ENCODE results near the gene CASKIN2.
A peak's percentile ranks its signal among the peaks of the same experiment; 100 is the strongest.

Gene CASKIN2

DNA sequence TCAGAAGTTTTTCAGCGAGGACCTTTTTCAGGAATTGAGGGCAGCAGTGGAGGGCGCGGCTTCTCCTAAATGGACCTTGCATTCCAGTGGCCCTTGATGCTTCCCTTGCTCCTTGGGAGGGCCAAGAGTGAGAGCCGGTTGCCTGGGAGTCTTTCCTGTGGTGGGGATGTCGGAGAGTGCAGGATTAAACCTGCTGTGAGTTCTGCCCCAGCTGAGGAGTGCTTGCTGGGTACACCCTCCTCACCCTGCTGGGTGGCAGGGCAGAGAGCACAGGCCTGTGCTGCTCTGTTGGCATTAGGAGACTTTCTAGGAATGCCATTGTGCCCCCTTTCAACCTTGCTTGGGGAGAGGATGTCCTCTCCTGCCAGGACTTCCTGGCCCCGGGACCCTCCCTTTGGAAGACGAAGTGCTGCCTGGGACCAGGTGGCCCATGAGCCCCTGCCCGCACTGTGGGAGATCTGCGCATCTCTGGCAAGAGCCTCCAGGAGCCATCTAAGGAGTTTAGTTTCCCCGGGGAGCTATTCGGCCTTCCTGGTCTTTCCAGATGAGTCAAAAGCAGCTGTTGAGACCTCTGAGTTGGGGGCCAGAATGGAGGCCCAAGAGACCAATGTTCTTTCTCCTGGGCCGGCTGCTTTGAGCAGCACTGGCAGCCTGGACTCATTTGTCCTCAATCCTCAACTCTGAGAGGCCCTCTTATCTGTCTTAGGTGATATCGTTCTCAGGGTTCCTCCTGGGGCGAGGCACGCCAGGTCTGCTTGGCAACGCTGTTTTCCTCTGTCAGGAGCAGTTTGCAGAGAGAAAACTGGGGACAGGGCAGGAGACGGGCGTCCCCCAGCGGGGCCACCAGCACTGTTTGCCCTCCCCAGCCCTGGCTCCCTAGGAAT is 15.7 kb upstream of the CASKIN2 start:
- ChIA-PET POLR2A (no interaction called here), CTCF (interaction anchor here (2.0 kb wide), 1 partner anchor 14 kb away, joined by 7 read pairs; the partner anchor contains the start of gene TSEN54)
- TF ChIP-seq CTCF (IDR thresholded peaks at IDR 0.05; ENCODE audit: insufficient read depth, low read length, missing control alignments) = no peak
- no peak for DNase-seq (ENCODE audit: low read depth, low spot score)
- H3K4me3 ChIP-seq (ENCODE audit: low read depth, low read length) = no peak overlapping the region

- H3K4me3 ChIP-seq (ENCODE audit: low read depth, low read length) = no peak overlapping the region
- no peak for DNase-seq (ENCODE audit: low read depth, low spot score)
- ChIA-PET CTCF (interaction anchor here (0.8 to 1.9 kb wide), 2 partner anchors 10 to 223 kb away, joined by 4 to 9 read pairs; partner anchors contain the start of gene TSEN54), POLR2A (no interaction called here)
- no peak for TF ChIP-seq CTCF (IDR thresholded peaks at IDR 0.05; ENCODE audit: insufficient read depth, low read length, missing control alignments)
Observed at GRCh38 chr17:75526555-75527270, 11.4 kb upstream of the CASKIN2 start.

DNA sequence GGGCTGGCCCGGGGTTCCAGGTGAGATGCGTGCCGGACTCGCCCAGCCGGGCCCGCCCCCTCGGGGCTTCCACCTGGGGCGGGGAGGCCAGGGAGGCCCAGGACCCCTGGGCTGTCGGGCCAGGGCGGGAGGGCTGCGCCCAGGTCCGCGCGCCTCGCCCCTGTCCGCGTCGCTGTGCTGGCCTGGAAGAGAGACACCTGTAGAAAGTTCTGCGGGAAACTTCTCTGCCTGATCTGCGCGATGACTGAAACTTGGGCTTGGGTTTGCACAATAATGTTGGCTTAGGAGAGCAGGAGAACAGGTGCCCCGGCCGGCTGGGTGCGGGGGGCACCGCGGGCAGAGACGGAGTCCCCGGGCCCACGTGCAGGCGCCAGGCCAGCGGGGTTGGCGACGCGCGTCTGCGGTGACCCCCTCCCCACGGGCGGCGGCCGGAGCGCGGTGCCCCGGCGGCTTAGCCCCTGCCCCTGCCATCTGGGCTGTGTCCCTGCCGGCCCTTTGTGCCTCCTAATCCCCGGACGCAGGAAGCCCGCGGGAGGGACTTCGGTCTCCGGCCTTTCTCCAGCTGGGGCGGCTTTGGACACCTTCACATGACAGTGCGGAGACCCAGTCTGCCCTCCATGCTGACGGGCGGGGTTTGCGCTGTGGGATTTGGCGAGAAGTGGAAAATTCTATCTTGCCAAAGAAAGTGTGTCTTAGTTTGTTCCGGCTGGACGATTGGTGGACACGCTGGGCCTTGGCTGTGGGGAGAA is 10.6 kb upstream of the CASKIN2 start:
- CTCF ChIA-PET = interaction anchor here (1.0 to 1.9 kb wide), 5 partner anchors 9 to 223 kb away, joined by 3 to 9 read pairs (median 4); partner anchors contain the start of gene TSEN54
- POLR2A ChIA-PET = interaction anchor here (0.6 to 0.9 kb wide), 2 partner anchors 10 to 99 kb away, joined by 3 to 4 read pairs; partner anchors contain the start of gene TSEN54
- DNase-seq (ENCODE audit: low read depth, low spot score) = no peak
- H3K4me3 ChIP-seq (ENCODE audit: low read depth, low read length) = peak overlapping the region; percentile 51
- no peak for TF ChIP-seq CTCF (IDR thresholded peaks at IDR 0.05; ENCODE audit: insufficient read depth, low read length, missing control alignments)

GRCh38 chr17:75524970-75525805 is 9.9 kb upstream of the CASKIN2 start, which contains the start of gene LLGL2:
LLGL2 (plus strand) TSS chr17:75525697; CDS start chr17:75543427, 17,730 bp downstream.
- DNase-seq (ENCODE audit: low read depth, low spot score) = no peak
- CTCF ChIA-PET = interaction anchor here (1.0 to 1.3 kb wide), 6 partner anchors 9 to 224 kb away, joined by 3 to 5 read pairs (median 4); partner anchors contain the start of genes SMIM5 and TSEN54

More at GRCh38 chr17:75524970-75525805, 9.9 kb upstream of the CASKIN2 start, which contains the start of gene LLGL2:
- TF ChIP-seq CTCF (IDR thresholded peaks at IDR 0.05; ENCODE audit: insufficient read depth, low read length, missing control alignments) = peak; percentile 15
- H3K4me3 ChIP-seq (ENCODE audit: low read depth, low read length) = peak within 1 kb of the TSS; percentile 51
- POLR2A ChIA-PET = interaction anchor here (0.6 to 0.9 kb wide), 3 partner anchors 9 to 207 kb away, joined by 3 to 6 read pairs (median 4); partner anchors contain the start of gene TSEN54
